Upper lobe of right lung (tissue), 1 donor: ENCODE measurements around the gene CYP2A6. TPM values are rescaled to one million over a fixed set of nuclear protein-coding genes. Genes with fewer than 3 reads are reported as not detected.

Experiments
- ATAC-seq: fragments of 200-7000 bp; cut with Tn5 transposase; one replicate; pipeline ENCODE4 v1.9.1; 2020; ENCODE audit warnings: mild to moderate bottlenecking, moderate library complexity
- DNase-seq: peaks from one replicate; pipeline ENCODE4 v3.0.0-alpha.2; 2020
- H3K27ac ChIP-seq: fragments of 200-600 bp; one replicate; pipeline ENCODE4 v1.8.0; 2022
- H3K27me3 ChIP-seq: fragments of 200-600 bp; one replicate; pipeline ENCODE4 v1.8.0; 2022; ENCODE audit warnings: mild to moderate bottlenecking
- H3K36me3 ChIP-seq: fragments of 200-600 bp; one replicate; pipeline ENCODE4 v1.8.0; 2022
- H3K4me1 ChIP-seq: fragments of 200-600 bp; one replicate; pipeline ENCODE4 v1.8.0; 2022
- H3K4me3 ChIP-seq: fragments of 200-600 bp; one replicate; pipeline ENCODE4 v1.8.0; 2022; ENCODE audit warnings: mild to moderate bottlenecking
- H3K9me3 ChIP-seq: fragments of 200-600 bp; one replicate; pipeline ENCODE4 v1.8.0; 2022
- CTCF ChIP-seq: fragments of 200-600 bp; IDR thresholded peaks from one replicate; pipeline ENCODE4 v1.8.0; 2022; ENCODE audit warnings: antibody characterized with exemption
- intact Hi-C: fragments of 100-400 bp; cut with DNase I; formaldehyde crosslinking; loops from one replicate; pipeline ENCODE4 v1.11.0; 2022
- total RNA-seq: library from RNA; stranded (reverse); fragmentation: NEBNext Ultra II Directional; extraction: Animal tissue kit (Norgen Biotek cat#: 25700); gene quantifications from one replicate; pipeline ENCODE4 v1.2.1, GENCODE V29; 2021
- donor health status: DM: no; HTN: yes; CAD: no; lungs with severe emphysema.

Gene CYP2A6
- total RNA-seq, 1 donor from 2014 or later, result not detected

- H3K36me3 ChIP-seq, result peaks cover 38% of the 10 kb centered on the region
- intact Hi-C loops, result no loop called here
Observed at GRCh38 chr19:40800339-40800996, 49.8 kb downstream of the CYP2A6 start.

GRCh38 chr19:40799558-40800338, 50.5 kb downstream of the CYP2A6 start:
- no peaks in the 10 kb centered on the region for H3K27me3 ChIP-seq
- H3K4me3 ChIP-seq, result peak overlapping the region; percentile 96
- H3K4me1 ChIP-seq, result peaks cover 56% of the 10 kb centered on the region
- peak; percentile 6 for ATAC-seq
- H3K9me3 ChIP-seq, result no peaks in the 10 kb centered on the region
- peaks cover 31% of the 10 kb centered on the region for H3K36me3 ChIP-seq
- peak overlapping the region; percentile 92 for H3K27ac ChIP-seq
- TF ChIP-seq CTCF, result no peak
- DNase-seq, result peak; percentile 86
- intact Hi-C loops, result no loop called here

More at GRCh38 chr19:40800339-40800996, 49.8 kb downstream of the CYP2A6 start:
- H3K4me3 ChIP-seq, result peak overlapping the region; percentile 96
- H3K9me3 ChIP-seq, result no peaks in the 10 kb centered on the region
- no peak for ATAC-seq
- no peaks in the 10 kb centered on the region for H3K27me3 ChIP-seq
- H3K27ac ChIP-seq, result peak overlapping the region; percentile 92
- peak; percentile 73 for DNase-seq
- peaks cover 63% of the 10 kb centered on the region for H3K4me1 ChIP-seq
- TF ChIP-seq CTCF, result no peak

- intact Hi-C loops, result no loop called here
- peaks cover 24% of the 10 kb centered on the region for H3K36me3 ChIP-seq
- no peaks in the 10 kb centered on the region for H3K27me3 ChIP-seq
- DNase-seq, result peak; percentile 100
- peak; percentile 90 for ATAC-seq
- no peaks in the 10 kb centered on the region for H3K9me3 ChIP-seq
- H3K27ac ChIP-seq, result peak within 1 kb of the TSS; percentile 92
- H3K4me1 ChIP-seq, result peaks cover 47% of the 10 kb centered on the region
- no peak for TF ChIP-seq CTCF
- peak within 1 kb of the TSS; percentile 96 for H3K4me3 ChIP-seq
Observed at GRCh38 chr19:40798683-40799557, 51.3 kb downstream of the CYP2A6 start, which contains the start of gene EGLN2. EGLN2 (plus strand) TSS chr19:40799191; CDS start chr19:40800573, 1,382 bp downstream.

- peak; percentile 41 for TF ChIP-seq CTCF
- Histone ChIP-seq H3K27ac (peak overlapping the region; percentile 91), H3K27me3 (no peaks in the 10 kb centered on the region), H3K9me3 (no peaks in the 10 kb centered on the region), H3K4me3 (peak overlapping the region; percentile 56), H3K36me3 (peaks cover 20% of the 10 kb centered on the region), H3K4me1 (peaks cover 40% of the 10 kb centered on the region)
- intact Hi-C loops, result no loop called here
- peak; percentile 57 for ATAC-seq
- DNase-seq, result peak; percentile 91
Observed at GRCh38 chr19:40797963-40798682, 52.1 kb downstream of the CYP2A6 start.
